H9 (cell line): ENCODE measurements around the gene CSNK1G1. TPM values are rescaled to one million over a fixed set of nuclear protein-coding genes. Genes with fewer than 3 reads are reported as not detected.
A peak's percentile ranks its signal among the peaks of the same experiment; 100 is the strongest.

Experiments
- DNase-seq: peaks from one replicate; pipeline ENCODE4 v3.0.0-alpha.2; 2017
- H2AFZ ChIP-seq: one replicate; pipeline ENCODE4 v1.6.1; 2013; ENCODE audit warnings: mild to moderate bottlenecking, low read length, control low read depth, moderate library complexity
- H2AK5ac ChIP-seq: 2 replicates; pipeline ENCODE4 v1.6.1; 2013; ENCODE audit warnings: low read length, control low read depth, mixed read lengths; ENCODE audit not compliant: insufficient read length
- H2BK120ac ChIP-seq: one replicate; pipeline ENCODE4 v1.6.1; 2013; ENCODE audit warnings: low read depth, mild to moderate bottlenecking, low read length, control low read depth, inconsistent platforms; ENCODE audit not compliant: poor library complexity, severe bottlenecking
- H2BK12ac ChIP-seq: 2 replicates; pipeline ENCODE4 v1.6.1; 2013; ENCODE audit warnings: low read length, control low read depth, mixed read lengths, low read depth; ENCODE audit not compliant: insufficient read length
- H2BK15ac ChIP-seq: 2 replicates; pipeline ENCODE4 v1.6.1; 2013; ENCODE audit warnings: low read depth, low read length, control low read depth
- H2BK20ac ChIP-seq: one replicate; pipeline ENCODE4 v1.6.1; 2013; ENCODE audit warnings: low read depth, mild to moderate bottlenecking, low read length, control low read depth, inconsistent platforms; ENCODE audit not compliant: poor library complexity, severe bottlenecking
- H2BK5ac ChIP-seq: 2 replicates; pipeline ENCODE4 v1.6.1; 2013; ENCODE audit warnings: low read length, control low read depth, mixed read lengths; ENCODE audit not compliant: insufficient read length
- H3K14ac ChIP-seq: 2 replicates; pipeline ENCODE4 v1.6.1; 2013; ENCODE audit warnings: low read length, control low read depth; ENCODE audit not compliant: insufficient read depth
- H3K18ac ChIP-seq: 2 replicates; pipeline ENCODE4 v1.6.1; 2013; ENCODE audit warnings: low read depth, mild to moderate bottlenecking, mixed read lengths, low read length, control low read depth; ENCODE audit not compliant: insufficient read length
- H3K23ac ChIP-seq: 2 replicates; pipeline ENCODE4 v1.6.1; 2013; ENCODE audit warnings: low read length, control low read depth, mixed read lengths, low read depth; ENCODE audit not compliant: insufficient read length
- H3K23me2 ChIP-seq: 2 replicates; pipeline ENCODE4 v1.6.1; 2013; ENCODE audit warnings: low read depth, mild to moderate bottlenecking, mixed read lengths, low read length, control low read depth; ENCODE audit not compliant: insufficient read length, poor library complexity, severe bottlenecking
- H3K27ac ChIP-seq: 2 replicates; pipeline ENCODE4 v1.5.1; 2013; ENCODE audit warnings: low read length, control low read depth, mixed read lengths, low read depth; ENCODE audit not compliant: insufficient read length
- H3K27me3 ChIP-seq: 2 replicates; pipeline ENCODE4 v1.6.1; 2013; ENCODE audit warnings: low read length, control low read depth, inconsistent platforms; ENCODE audit not compliant: insufficient read depth
- H3K4ac ChIP-seq: 2 replicates; pipeline ENCODE4 v1.6.1; 2013; ENCODE audit warnings: low read depth, mild to moderate bottlenecking, control low read depth, inconsistent platforms, low read length, moderate library complexity
- H3K4me1 ChIP-seq: 2 replicates; pipeline ENCODE4 v1.6.1; 2013; ENCODE audit warnings: low read length, control low read depth, inconsistent platforms; ENCODE audit not compliant: insufficient read depth
- H3K4me2 ChIP-seq: 2 replicates; pipeline ENCODE4 v1.6.1; 2013; ENCODE audit warnings: low read length, control low read depth, mixed read lengths; ENCODE audit not compliant: insufficient read length, insufficient read depth
- H3K56ac ChIP-seq: 2 replicates; pipeline ENCODE4 v1.6.1; 2013; ENCODE audit warnings: low read depth, mild to moderate bottlenecking, mixed read lengths, low read length, control low read depth; ENCODE audit not compliant: insufficient read length
- H3K79me1 ChIP-seq: 2 replicates; pipeline ENCODE4 v1.6.1; 2013; ENCODE audit warnings: low read depth, mild to moderate bottlenecking, moderate library complexity, low read length, control low read depth, inconsistent platforms; ENCODE audit not compliant: insufficient read depth, poor library complexity, severe bottlenecking
- H3K79me2 ChIP-seq: 2 replicates; pipeline ENCODE4 v1.6.1; 2013; ENCODE audit warnings: low read length, control low read depth, inconsistent platforms; ENCODE audit not compliant: insufficient read depth
- H3K9ac ChIP-seq: 2 replicates; pipeline ENCODE4 v1.6.1; 2013; ENCODE audit warnings: low read length, control low read depth, mixed read lengths; ENCODE audit not compliant: insufficient read length; ENCODE audit errors: extremely low read depth
- H3K9me3 ChIP-seq: one replicate; pipeline ENCODE4 v1.6.1; 2013; ENCODE audit warnings: low read depth, low read length, inconsistent platforms; ENCODE audit not compliant: control insufficient read depth
- H3T11ph ChIP-seq: one replicate; pipeline ENCODE4 v1.6.1; 2013; ENCODE audit warnings: mild to moderate bottlenecking, low read length, control low read depth, inconsistent platforms
- H4K20me1 ChIP-seq: one replicate; pipeline ENCODE4 v1.6.1; 2013; ENCODE audit not compliant: control insufficient read depth, insufficient read length, insufficient read depth
- H4K5ac ChIP-seq: 2 replicates; pipeline ENCODE4 v1.6.1; 2013; ENCODE audit warnings: low read depth, mild to moderate bottlenecking, mixed read lengths, low read length, control low read depth; ENCODE audit not compliant: insufficient read length
- H4K8ac ChIP-seq: replicated peaks from 2 replicates; pipeline ENCODE4 v1.6.1; 2013; ENCODE audit warnings: low read length, control low read depth, mixed read lengths, low read depth; ENCODE audit not compliant: insufficient read length
- H4K91ac ChIP-seq: 2 replicates; pipeline ENCODE4 v1.6.1; 2013; ENCODE audit warnings: low read depth, mild to moderate bottlenecking, moderate library complexity, mixed read lengths, low read length, control low read depth; ENCODE audit not compliant: insufficient read length
- H3K27ac Mint-ChIP-seq, 3 experiments: 2 replicates in 2 of 3; 3 replicates in 1 of 3; pipeline ENCODE4 v1.8.0; 2020 to 2021; ENCODE audit warnings: mixed read lengths in 3 of 3, mild to moderate bottlenecking in 1 of 3, moderate library complexity in 1 of 3
- H3K27me3 Mint-ChIP-seq: 2 replicates; pipeline ENCODE4 v1.8.0; 2021; ENCODE audit warnings: low read depth, mild to moderate bottlenecking, moderate library complexity, mixed read lengths
- H3K36me3 Mint-ChIP-seq, 3 experiments: 2 replicates in 2 of 3; 3 replicates in 1 of 3; pipeline ENCODE4 v1.8.0; 2020 to 2021; ENCODE audit warnings: low read depth in 3 of 3, mixed read lengths in 3 of 3; ENCODE audit not compliant: insufficient read depth in 1 of 3
- H3K4me1 Mint-ChIP-seq, 2 experiments: 2 replicates each; pipeline ENCODE4 v1.8.0; 2020; ENCODE audit warnings: mixed read lengths in 2 of 2
- H3K4me3 Mint-ChIP-seq, 2 experiments: 2 replicates in 1 of 2; 3 replicates in 1 of 2; pipeline ENCODE4 v1.8.0; 2020 to 2021; ENCODE audit warnings: mild to moderate bottlenecking in 2 of 2, mixed read lengths in 2 of 2, moderate library complexity in 1 of 2
- H3K9me3 Mint-ChIP-seq, 2 experiments: 2 replicates in 1 of 2; 3 replicates in 1 of 2; pipeline ENCODE4 v1.8.0; 2020; ENCODE audit warnings: mild to moderate bottlenecking in 2 of 2, mixed read lengths in 2 of 2, moderate library complexity in 1 of 2
- WGBS: extraction: QIAGEN DNeasy Blood & Tissue Kit; methylation state at CpG from one replicate; pipeline ENCODE4 v1.1.7; 2013; ENCODE audit warnings: missing lambda C conversion rate, low lambda C conversion rate, mixed read lengths; ENCODE audit not compliant: insufficient read length; ENCODE audit errors: extremely low coverage; 5-methylcytosine and 5-hydroxymethylcytosine counted together
- total RNA-seq: library from RNA; stranded (reverse); gene quantifications from 2 replicates; pipeline ENCODE4 v1.2.1, GENCODE V29; 2021
- TF ChIP-seq, protein P1 (sequence below): fragments of 200-600 bp; sonication (generic); conservative IDR thresholded peaks from 3 replicates; pipeline ENCODE4 v1.8.0; 2021; ENCODE audit warnings: antibody characterized with exemption, mild to moderate bottlenecking

Gene CSNK1G1
- total RNA-seq, 1 experiment from 2014 or later, result 17.1 TPM

DNA sequence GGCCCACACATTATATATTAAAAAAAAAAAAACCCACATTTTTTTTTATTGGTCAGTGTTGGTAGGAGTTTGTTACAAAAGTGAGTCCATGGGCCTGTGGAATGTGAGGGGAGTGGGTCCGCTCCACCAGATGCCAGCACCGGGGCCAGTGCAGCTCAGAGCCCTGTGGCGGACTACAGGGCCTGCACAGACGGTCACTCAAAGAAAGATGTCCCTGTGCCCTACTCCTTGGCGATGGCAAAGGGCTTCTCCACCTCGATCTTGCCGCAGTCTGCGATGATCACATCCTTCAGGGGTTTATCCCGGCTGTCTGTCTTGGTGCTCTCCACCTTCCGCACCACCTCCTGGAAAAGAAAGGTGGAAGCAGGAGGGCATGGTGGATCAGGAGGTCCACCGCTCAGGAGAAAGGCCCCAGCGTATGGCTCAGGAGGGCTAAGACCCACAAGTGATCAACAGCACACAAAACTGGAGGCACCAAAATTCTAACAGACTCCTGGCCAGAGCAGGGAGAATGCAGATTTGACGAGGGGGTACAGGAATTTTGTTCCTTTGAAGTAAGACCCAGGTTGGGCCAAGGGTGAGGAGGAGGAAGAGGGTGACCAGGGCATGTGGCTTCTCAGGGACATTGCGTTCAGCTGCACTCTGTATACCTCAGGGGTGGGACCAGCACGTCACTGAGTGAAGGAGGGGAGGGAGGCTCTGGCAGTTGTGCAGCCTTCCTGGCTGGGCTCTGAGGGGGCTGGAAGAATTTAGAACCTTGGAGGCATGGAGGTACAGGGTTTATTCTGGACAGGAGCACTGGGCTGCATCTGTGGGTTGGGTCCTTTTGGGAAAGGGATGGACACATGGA is 199.9 kb downstream of the CSNK1G1 start:
- H3K79me2 ChIP-seq, result no peaks in the 10 kb centered on the region
- no peaks in the 10 kb centered on the region for H4K20me1 ChIP-seq
- no peaks in the 10 kb centered on the region for H3K79me1 ChIP-seq
- no peak for DNase-seq
- peaks cover 14% of the 10 kb centered on the region for H3K27me3 Mint-ChIP-seq
- H3K14ac ChIP-seq, result no peak overlapping the region
- no peak overlapping the region for H4K8ac ChIP-seq
- no peak overlapping the region for H3K4me2 ChIP-seq
- no peak overlapping the region for H3K27ac ChIP-seq
- no peak overlapping the region for H3K9ac ChIP-seq
- H2BK15ac ChIP-seq, result no peak overlapping the region
- H3K4me1 ChIP-seq, result no peaks in the 10 kb centered on the region
- peaks cover 6% of the 10 kb centered on the region for H3K23me2 ChIP-seq
- H3K56ac ChIP-seq, result no peak overlapping the region
- H3K36me3 Mint-ChIP-seq, result peaks cover 33 to 60% (median 56%) of the 10 kb centered on the region in 3 experiments
- H3K4me3 Mint-ChIP-seq, result no peak overlapping the region
- H2BK120ac ChIP-seq, result no peak overlapping the region
- no peak overlapping the region for H2AK5ac ChIP-seq
- no peaks in the 10 kb centered on the region for H3K9me3 Mint-ChIP-seq
- TF ChIP-seq, protein P1, sequence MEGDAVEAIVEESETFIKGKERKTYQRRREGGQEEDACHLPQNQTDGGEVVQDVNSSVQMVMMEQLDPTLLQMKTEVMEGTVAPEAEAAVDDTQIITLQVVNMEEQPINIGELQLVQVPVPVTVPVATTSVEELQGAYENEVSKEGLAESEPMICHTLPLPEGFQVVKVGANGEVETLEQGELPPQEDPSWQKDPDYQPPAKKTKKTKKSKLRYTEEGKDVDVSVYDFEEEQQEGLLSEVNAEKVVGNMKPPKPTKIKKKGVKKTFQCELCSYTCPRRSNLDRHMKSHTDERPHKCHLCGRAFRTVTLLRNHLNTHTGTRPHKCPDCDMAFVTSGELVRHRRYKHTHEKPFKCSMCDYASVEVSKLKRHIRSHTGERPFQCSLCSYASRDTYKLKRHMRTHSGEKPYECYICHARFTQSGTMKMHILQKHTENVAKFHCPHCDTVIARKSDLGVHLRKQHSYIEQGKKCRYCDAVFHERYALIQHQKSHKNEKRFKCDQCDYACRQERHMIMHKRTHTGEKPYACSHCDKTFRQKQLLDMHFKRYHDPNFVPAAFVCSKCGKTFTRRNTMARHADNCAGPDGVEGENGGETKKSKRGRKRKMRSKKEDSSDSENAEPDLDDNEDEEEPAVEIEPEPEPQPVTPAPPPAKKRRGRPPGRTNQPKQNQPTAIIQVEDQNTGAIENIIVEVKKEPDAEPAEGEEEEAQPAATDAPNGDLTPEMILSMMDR, result no peak
- no peak overlapping the region for H4K91ac ChIP-seq
- H3K9me3 ChIP-seq, result no peaks in the 10 kb centered on the region
- no peak overlapping the region for H2BK5ac ChIP-seq
- no peak overlapping the region for H4K5ac ChIP-seq
- no peak overlapping the region for H2BK12ac ChIP-seq
- no peak overlapping the region for H3T11ph ChIP-seq
- no peak overlapping the region for H3K18ac ChIP-seq
- peaks cover 15% of the 10 kb centered on the region in 2 experiments for H3K4me1 Mint-ChIP-seq
- WGBS, result no CpG with 5 or more reads among the region's 15 CpGs
- H3K27ac Mint-ChIP-seq, result peak overlapping the region in 2 of 3 experiments; percentile 2 to 72; a peak in 3 of 7 replicates
- no peak overlapping the region for H3K4ac ChIP-seq
- no peaks in the 10 kb centered on the region for H3K27me3 ChIP-seq
- H2AFZ ChIP-seq, result no peak overlapping the region
- H3K23ac ChIP-seq, result no peak overlapping the region
- H2BK20ac ChIP-seq, result no peak overlapping the region
